Lower leg skin (tissue), 3 donors: ENCODE results near the gene NAV2.

Experiments used
- CTCF ChIP-seq, 3 donors: fragments of 450-650 bp; IDR thresholded peaks; one replicate each; pipeline ENCODE4 v1.5.1; 2016; ENCODE audit warnings: antibody characterized with exemption in 3 of 3, mild to moderate bottlenecking in 3 of 3, moderate library complexity in 2 of 3
- POLR2A ChIP-seq, 2 donors: fragments of 450-650 bp; IDR thresholded peaks; one replicate each; pipeline ENCODE4 v1.6.1; 2016 to 2017; ENCODE audit warnings: antibody characterized with exemption in 2 of 2, mild to moderate bottlenecking in 1 of 2, moderate library complexity in 1 of 2

GRCh38 chr11:20080032-20080685, 367.5 kb downstream of the NAV2 start:
- TF ChIP-seq CTCF (IDR thresholded peaks at IDR 0.05) (no peak), POLR2A (IDR thresholded peaks at IDR 0.05) (no peak)
